ENCODE data around the gene FLT1.

The FLT1 gene

GRCh38 chr13:28489524-28489931, 5.4 kb downstream of the FLT1 start:
- DNase-seq, result no peak
- H3K4me1 ChIP-seq (ENCODE audit: insufficient read depth, low read length), result peaks cover 23% of the 10 kb centered on the region

GRCh38 chr13:28488376-28489005, 6.4 kb downstream of the FLT1 start:
- Histone ChIP-seq H3K27ac (ENCODE audit: low read length) (no peak overlapping the region), H3K4me3 (ENCODE audit: low read depth in 1 of 2, low read length in 2 of 2) (no peak overlapping the region), H3K36me3 (ENCODE audit: insufficient read depth, low read length) (no peaks in the 10 kb centered on the region), H4K20me1 (ENCODE audit: insufficient read depth, low read length) (no peaks in the 10 kb centered on the region), H3K4me2 (ENCODE audit: insufficient read depth, low read length) (no peak overlapping the region), H3K9ac (ENCODE audit: low read depth, low read length) (no peak overlapping the region), H3K9me3 (ENCODE audit: insufficient read depth, low read length, severe bottlenecking) (no peaks in the 10 kb centered on the region), H3K4me1 (ENCODE audit: insufficient read depth, low read length) (peaks cover 13% of the 10 kb centered on the region), H3K79me2 (ENCODE audit: insufficient read depth, low read length) (no peaks in the 10 kb centered on the region), H2AFZ (ENCODE audit: low read depth, low read length) (no peak overlapping the region), H3K27me3 (ENCODE audit: insufficient read depth, low read length, poor library complexity) (no peaks in the 10 kb centered on the region)
- ATAC-seq (ENCODE audit: insufficient read depth, low read depth) (no peak), DNase-seq (no peak)
- TF ChIP-seq EZH2 (IDR thresholded peaks at IDR 0.05; ENCODE audit: borderline replicate concordance, low read depth, low read length, severe bottlenecking) (no peak), CTCF (IDR thresholded peaks at IDR 0.05; ENCODE audit: borderline replicate concordance, extremely low read depth, low read length, poor library complexity, severe bottlenecking) (no peak)

More at GRCh38 chr13:28489524-28489931, 5.4 kb downstream of the FLT1 start:
- H2AFZ ChIP-seq (ENCODE audit: low read depth, low read length), result no peak overlapping the region
- no peaks in the 10 kb centered on the region for H3K36me3 ChIP-seq (ENCODE audit: insufficient read depth, low read length)
- H3K4me2 ChIP-seq (ENCODE audit: insufficient read depth, low read length), result no peak overlapping the region
- no peak overlapping the region for H3K9ac ChIP-seq (ENCODE audit: low read depth, low read length)
- no peaks in the 10 kb centered on the region for H3K79me2 ChIP-seq (ENCODE audit: insufficient read depth, low read length)
- H3K27ac ChIP-seq (ENCODE audit: low read length), result no peak overlapping the region
- no peaks in the 10 kb centered on the region for H3K9me3 ChIP-seq (ENCODE audit: insufficient read depth, low read length, severe bottlenecking)
- no peak overlapping the region for H3K4me3 ChIP-seq (ENCODE audit: low read depth in 1 of 2, low read length in 2 of 2)
- no peak for ATAC-seq (ENCODE audit: insufficient read depth, low read depth)
- TF ChIP-seq EZH2 (IDR thresholded peaks at IDR 0.05; ENCODE audit: borderline replicate concordance, low read depth, low read length, severe bottlenecking) (no peak), CTCF (IDR thresholded peaks at IDR 0.05; ENCODE audit: borderline replicate concordance, extremely low read depth, low read length, poor library complexity, severe bottlenecking) (no peak)
- no peaks in the 10 kb centered on the region for H3K27me3 ChIP-seq (ENCODE audit: insufficient read depth, low read length, poor library complexity)
- no peaks in the 10 kb centered on the region for H4K20me1 ChIP-seq (ENCODE audit: insufficient read depth, low read length)

- H3K4me2 ChIP-seq (ENCODE audit: insufficient read depth, low read length), result no peak overlapping the region
- no peak for ATAC-seq (ENCODE audit: insufficient read depth, low read depth)
- TF ChIP-seq CTCF (IDR thresholded peaks at IDR 0.05; ENCODE audit: borderline replicate concordance, extremely low read depth, low read length, poor library complexity, severe bottlenecking) (no peak), EZH2 (IDR thresholded peaks at IDR 0.05; ENCODE audit: borderline replicate concordance, low read depth, low read length, severe bottlenecking) (no peak)
- no peak overlapping the region for H3K27ac ChIP-seq (ENCODE audit: low read length)
- H4K20me1 ChIP-seq (ENCODE audit: insufficient read depth, low read length), result no peaks in the 10 kb centered on the region
- H3K9ac ChIP-seq (ENCODE audit: low read depth, low read length), result no peak overlapping the region
- H3K9me3 ChIP-seq (ENCODE audit: insufficient read depth, low read length, severe bottlenecking), result no peaks in the 10 kb centered on the region
- H3K4me3 ChIP-seq (ENCODE audit: low read depth in 1 of 2, low read length in 2 of 2), result no peak overlapping the region
- no peaks in the 10 kb centered on the region for H3K4me1 ChIP-seq (ENCODE audit: insufficient read depth, low read length)
- no peaks in the 10 kb centered on the region for H3K36me3 ChIP-seq (ENCODE audit: insufficient read depth, low read length)
- H2AFZ ChIP-seq (ENCODE audit: low read depth, low read length), result no peak overlapping the region
- no peaks in the 10 kb centered on the region for H3K27me3 ChIP-seq (ENCODE audit: insufficient read depth, low read length, poor library complexity)
- DNase-seq, result no peak
- no peaks in the 10 kb centered on the region for H3K79me2 ChIP-seq (ENCODE audit: insufficient read depth, low read length)
These were observed 8.9 kb downstream of the FLT1 start for GRCh38 chr13:28485996-28486543.

Data from DND-41 (cell line).